GM20431 (cell line): Measurements from ENCODE around the gene VAV2.

Experiments
- in situ Hi-C: fragments of 300-500 bp; cut with MseI, MboI; formaldehyde crosslinking; loops from one replicate; pipeline ENCODE4 v1.15.0; 2020; ENCODE audit warnings: low sequenced_read_pairs; ENCODE audit not compliant: unreplicated experiment

Gene VAV2, protein sequence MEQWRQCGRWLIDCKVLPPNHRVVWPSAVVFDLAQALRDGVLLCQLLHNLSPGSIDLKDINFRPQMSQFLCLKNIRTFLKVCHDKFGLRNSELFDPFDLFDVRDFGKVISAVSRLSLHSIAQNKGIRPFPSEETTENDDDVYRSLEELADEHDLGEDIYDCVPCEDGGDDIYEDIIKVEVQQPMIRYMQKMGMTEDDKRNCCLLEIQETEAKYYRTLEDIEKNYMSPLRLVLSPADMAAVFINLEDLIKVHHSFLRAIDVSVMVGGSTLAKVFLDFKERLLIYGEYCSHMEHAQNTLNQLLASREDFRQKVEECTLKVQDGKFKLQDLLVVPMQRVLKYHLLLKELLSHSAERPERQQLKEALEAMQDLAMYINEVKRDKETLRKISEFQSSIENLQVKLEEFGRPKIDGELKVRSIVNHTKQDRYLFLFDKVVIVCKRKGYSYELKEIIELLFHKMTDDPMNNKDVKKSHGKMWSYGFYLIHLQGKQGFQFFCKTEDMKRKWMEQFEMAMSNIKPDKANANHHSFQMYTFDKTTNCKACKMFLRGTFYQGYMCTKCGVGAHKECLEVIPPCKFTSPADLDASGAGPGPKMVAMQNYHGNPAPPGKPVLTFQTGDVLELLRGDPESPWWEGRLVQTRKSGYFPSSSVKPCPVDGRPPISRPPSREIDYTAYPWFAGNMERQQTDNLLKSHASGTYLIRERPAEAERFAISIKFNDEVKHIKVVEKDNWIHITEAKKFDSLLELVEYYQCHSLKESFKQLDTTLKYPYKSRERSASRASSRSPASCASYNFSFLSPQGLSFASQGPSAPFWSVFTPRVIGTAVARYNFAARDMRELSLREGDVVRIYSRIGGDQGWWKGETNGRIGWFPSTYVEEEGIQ

GRCh38 chr9:133991964-133992779, at the start of gene VAV2:
TSS of gene VAV2 (minus strand) at chr9:133992324. CDS start at chr9:133992278, 46 bp downstream.
- in situ Hi-C loops = loop anchor here (5.0 kb wide), 1 partner anchor 200 kb away; no protein-coding TSS in a partner anchor

- in situ Hi-C loops = no loop called here
Measured at GRCh38 chr9:134041649-134041962, 49.5 kb upstream of the VAV2 start.

DNA sequence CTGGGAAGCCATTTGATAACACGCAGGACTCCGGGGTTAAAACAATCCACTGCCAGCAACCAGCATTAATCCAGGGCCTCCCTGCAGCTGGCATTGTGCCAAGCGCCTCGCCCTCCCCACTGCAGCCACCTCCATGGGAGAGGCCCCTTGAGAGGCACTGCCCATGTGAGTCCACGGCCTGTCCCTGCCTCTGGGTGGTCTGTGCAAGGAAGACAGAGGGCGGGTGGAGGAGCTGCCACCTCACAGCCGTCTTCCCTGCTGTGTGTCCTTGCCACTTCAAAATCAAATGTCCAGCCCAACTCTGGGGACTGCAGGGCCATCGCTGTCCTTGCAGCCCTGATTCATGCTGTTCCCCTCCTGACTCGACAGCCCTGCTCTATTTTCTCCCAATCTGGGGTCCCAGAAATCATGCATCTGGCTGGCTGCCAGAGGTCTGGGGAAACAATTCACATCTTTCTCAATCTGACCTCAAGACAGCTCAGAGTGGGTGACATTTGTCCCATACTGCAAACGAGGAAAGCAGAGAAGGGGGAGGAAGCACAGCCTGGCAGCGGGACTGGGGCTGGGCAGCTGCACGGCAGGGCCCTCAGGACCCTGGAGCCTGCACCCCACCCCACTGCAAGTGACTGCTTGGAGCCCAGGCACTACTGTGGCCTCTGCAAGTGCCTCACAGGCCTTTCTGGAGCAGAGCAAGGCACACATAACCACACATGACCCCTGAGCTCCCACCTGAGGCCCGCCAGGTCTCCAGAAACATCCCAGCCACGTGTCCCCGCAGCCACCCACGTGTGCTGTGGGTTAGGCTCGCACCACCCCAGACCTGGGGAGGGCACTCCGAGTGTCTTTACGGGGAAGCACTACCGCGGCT, 48.9 kb upstream of the VAV2 start:
- in situ Hi-C loops = no loop called here

DNA sequence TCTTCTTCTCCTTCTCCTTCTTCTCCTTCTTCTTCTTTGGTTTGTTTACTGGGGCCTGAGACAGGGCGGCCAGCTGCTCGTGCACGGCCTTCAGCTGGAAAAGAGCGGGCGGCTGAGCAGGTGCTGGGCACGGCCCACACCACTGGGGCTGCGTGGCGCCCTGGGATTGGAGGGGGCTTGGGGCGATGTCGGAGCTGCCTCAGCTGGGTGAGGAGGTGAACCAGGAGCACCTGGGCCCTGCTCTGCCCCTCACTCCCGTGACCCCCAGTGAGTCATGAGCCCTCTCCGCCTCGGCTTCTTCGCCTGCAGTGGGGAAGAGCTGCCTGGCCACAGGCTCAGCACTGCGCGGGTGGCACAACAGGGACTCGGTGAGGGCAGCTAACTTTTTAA, 48.0 kb upstream of the VAV2 start:
- in situ Hi-C loops = no loop called here

DNA sequence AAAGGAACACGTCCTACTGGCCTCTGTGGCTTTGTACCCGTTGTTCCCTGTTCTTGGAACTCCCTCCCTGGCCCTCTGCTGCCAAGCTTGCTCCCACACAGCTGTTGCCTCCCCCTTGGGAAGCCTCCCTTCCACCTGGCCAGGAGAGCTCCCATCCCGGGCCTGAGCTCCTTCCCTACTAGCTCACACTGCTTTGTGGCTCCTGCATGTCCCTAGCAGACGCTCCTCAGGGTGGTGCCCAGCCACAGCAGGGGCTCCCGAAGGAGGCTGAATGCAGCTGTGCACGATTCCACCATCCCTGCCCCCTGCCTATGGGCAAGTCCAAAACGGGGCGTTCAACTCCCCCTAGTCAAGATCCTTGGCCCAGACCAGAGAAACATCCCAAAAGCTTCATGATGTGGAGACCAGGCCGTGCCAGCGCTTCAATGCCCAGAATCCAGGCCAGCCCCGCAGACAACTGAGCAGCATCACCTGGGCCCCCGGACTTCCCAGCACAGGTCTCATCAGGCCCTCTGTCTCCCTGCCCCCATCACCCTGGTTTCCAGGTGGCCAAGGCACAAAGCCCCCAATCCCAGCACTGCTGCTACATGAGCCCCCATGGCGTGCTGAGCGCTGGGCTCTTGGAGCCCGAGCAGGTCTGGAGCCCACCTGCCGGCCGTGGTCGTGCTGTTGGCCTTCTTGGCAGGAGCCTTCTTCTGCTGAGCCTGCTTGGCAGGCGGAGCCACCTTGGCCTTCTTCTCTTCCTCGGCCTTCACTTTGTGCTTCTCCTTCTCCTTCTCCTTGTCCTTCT, 47.5 kb upstream of the VAV2 start:
- in situ Hi-C loops = no loop called here

GRCh38 chr9:134037641-134038040, 45.5 kb upstream of the VAV2 start:
- in situ Hi-C loops = no loop called here

GRCh38 chr9:134036130-134036529, 44.0 kb upstream of the VAV2 start:
- in situ Hi-C loops = no loop called here

DNA sequence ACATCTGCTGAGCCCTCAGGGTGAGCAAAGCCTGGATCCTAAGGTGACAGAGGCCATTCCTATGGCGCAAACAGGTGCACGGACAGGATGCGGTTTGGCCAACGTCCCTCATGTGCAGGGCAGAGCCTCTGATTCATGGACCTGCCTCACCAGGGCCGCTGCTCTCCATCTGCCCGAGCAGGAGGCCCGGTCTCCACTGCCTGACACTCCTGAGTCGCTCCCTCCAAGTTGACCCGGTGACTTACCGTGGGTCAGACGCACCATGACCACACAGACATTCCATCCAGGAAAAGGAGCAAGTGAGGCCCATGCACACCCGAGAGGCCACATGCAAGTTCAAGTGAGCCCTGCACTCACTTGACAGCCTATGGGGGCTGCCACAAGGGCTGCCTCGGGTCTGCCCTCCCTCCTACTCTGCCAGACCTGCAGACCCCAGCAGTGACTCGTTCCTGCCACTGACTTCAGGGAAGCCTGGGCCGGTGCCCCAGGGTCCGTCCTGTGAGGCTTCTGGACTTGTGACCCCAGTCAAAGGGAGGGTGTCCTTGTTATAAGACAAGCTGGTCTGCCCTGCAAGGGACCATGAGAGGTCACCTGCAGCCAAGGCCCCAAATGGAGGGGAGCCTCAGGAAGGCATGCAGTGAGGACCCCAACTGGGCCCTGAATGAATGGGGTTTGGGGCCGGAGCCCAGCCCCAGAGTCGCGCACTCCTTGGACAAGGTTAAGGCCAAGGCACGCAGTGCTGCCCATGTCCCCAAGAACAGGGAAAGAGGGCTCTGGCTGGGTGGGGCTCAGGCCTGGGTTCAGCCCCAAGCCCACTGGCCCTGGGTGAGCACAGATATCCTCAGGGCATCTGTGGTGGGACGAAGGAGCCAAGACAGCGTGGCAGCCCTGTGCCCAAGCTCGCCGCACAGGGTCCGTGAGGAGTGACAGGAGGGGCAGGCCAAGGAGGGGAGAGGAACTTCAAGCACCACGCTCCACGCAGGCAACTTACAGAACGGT, 43.2 kb upstream of the VAV2 start:
- in situ Hi-C loops = no loop called here

- in situ Hi-C loops = no loop called here
Measured at GRCh38 chr9:134034215-134035040, 42.3 kb upstream of the VAV2 start.

DNA sequence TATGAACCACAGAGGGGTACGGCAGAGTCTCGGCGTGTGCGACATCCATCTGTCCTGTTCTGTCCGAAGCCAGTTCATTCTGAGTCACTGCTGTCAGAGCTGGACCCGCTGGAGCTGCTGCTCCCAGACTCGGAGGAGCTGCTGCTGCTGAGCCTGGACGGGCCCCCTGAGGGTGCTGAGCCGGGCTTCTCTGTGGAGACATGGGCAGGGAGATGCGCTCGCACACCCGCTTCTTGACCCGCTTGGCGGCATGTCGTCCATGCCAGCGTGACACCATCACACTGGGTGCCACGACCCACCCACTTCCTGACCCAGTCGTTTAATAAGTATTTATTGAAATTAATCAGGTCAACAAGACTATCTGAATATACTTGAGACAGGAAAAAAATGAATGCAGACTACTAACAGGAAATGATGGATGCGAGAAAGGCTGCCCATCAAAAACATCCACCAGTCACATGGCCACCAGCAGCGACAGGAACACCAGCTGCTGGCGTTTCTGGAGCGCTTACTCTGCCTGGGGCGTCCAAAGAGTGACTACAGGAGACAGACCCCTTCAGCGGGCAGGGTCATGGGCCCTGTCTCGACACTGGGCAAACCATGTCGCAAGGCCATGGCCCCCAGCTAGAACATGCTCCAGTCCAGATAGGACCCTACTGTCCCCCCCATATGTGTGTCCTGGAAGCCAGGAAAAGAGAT, 41.5 kb upstream of the VAV2 start:
- in situ Hi-C loops = no loop called here

DNA sequence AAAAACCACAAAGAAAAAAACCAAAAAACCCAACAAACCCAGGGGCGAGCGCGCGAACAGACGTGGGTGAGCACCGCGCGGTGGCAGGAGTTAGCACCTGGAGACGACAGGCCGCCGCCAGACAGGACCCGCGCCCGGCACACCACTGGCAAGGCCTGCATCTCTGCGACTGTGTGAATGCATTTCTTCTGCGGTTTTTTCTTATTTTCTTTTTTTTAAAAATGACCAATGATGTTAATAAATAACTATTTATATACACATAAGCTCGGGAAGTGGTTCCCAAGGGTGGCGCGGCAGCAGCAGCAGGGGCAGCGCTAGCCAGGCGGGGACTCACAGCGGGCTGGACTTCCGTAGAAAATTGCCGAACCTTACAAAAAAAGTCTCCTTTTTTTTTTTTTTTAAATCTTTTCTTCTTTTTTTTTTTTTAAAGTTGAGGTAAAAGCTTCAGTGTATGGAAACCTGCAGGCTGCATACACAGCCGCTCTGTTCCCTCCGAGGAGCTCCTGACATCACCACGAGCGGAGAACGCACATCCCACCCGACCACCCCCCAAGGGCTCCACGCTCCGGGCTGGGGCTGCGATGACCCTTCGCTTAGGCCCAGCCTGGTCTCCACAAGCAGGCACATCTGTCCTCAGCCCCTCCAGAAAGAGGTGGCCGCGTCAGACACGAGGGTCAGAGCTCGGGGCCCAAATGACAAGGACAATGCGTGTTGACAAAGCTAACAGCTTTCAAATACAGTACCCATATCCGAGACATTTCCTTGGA, 40.5 kb upstream of the VAV2 start:
- in situ Hi-C loops = no loop called here

DNA sequence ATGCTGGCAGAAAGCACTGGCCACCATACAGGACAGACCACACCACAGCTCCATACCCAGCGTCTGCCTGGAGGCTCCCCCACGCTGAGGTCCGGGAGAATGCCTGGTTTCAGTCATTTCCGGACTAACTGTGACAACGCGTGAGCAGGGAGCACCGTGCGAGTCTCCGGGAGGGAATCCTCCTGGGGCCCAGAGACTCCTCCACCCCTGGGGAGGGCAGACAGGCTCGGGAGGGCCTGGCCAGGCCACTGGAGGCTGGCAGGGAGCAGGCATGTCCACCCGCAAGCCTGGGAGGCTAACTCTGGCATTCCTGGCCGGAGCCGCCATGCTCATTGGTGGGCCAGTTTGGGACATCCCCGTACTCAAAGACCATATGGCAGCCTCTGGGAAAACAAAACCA, 39.7 kb upstream of the VAV2 start:
- in situ Hi-C loops = no loop called here

- in situ Hi-C loops = no loop called here
Measured at GRCh38 chr9:134030821-134031470, 38.8 kb upstream of the VAV2 start.

DNA sequence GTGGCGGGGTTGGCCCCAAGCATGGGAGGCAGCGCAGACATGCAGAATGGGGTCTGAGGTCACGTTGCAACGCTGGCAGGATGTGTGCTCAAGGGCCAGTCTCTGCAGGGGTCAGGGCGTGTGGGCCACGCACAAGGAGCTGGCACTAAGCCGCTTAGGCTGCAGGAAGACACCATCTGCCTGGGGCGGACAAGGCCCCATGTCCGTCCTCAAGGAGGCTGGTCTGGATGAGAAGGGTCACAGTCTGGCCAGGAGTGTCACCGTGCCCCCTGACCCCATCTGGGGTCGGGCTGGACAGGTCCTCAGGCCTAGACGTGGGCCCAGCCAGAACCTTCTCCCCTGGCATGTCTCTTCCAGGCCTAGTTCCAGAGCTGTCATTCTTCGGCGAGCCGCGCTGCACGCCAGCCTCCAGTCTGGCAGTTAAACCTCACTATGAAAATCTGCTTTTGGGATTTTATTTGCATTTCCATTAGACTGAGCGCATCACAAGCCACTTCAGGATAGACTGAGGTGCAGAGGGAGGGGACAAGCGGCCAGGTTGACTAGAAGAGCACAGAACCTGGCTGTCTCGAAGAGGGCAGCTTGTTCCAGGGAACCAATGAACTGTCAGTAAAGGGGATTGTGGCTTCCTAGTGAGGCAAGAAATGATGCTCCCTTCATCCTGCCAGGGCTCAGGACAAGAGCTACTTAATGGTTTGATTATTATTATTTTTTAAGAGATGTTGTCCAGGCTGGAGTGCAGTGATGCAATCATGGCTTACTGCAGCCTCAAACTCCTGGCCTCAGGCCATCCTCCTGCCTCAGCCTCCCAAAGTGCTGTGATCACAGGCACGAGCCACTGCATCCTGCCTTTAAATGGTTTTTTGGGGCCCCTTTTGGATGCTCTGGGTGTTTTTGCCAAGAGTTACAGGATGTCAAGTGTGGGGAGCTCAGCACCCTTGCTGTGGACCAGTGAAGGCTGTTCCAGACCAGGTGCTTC, 37.4 kb upstream of the VAV2 start:
- in situ Hi-C loops = no loop called here
